ENCODE measurements around the gene FAM3A.

FAM3A gene

DNA sequence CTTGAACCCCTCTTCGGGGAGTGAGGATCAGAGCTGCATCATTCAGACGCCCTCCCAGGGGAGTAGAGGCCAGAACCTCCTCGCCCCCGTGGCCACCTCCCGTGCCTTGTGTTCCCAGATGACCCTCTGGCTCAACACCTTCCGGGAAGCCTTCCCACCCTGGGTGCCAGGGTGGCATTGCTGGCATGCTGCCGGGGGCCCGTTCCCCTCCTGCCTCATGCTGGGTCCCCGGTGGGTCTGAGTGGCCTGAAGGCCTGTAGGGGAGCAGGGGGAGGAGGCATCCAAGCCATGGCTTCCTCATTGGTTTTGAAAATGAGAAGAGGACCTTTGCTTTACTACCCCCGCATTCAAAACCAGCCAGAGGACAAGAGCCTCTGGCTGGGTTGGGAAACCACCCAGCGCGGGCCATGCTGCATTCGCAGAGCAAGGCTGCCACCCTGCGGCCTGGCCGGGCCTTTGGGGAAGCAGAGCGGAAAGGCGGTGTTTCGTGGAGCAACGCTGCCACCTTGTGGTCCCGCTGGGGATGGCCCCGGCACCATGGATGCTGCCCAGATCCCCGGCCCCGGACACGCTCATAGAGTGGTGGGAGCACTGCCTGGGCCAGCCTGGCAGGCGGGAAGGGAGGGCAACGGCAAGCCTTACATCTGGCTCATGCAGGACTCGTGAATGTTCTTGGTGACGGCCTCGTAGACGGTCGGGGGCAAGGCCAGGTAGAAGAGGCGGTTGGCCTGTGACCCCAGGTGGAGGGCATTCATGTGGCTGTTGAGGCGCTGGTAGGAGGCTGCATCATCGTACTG, 18.7 kb upstream of the FAM3A start:
- peak; percentile 74 for DNase-seq

DNA sequence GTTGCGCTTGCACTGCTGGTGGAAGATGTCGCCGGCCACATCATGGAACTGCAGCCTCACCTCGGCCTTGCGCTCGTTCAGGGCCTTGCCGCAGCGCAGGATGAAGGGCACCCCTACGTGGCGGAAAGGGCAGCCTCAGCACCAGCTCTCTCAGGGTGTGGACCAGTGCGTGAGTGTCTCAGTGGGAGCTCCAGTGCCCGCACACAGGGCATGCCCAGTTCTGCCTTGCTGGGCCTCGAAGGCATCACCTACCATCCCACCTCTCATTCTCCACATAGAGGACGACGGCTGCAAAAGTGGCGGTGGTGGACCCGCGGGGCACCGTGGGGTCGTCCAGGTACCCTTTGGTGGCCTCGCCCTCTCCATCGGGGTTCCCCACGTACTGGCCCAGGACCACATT, 16.7 kb upstream of the FAM3A start:
- no peak for DNase-seq

DNA sequence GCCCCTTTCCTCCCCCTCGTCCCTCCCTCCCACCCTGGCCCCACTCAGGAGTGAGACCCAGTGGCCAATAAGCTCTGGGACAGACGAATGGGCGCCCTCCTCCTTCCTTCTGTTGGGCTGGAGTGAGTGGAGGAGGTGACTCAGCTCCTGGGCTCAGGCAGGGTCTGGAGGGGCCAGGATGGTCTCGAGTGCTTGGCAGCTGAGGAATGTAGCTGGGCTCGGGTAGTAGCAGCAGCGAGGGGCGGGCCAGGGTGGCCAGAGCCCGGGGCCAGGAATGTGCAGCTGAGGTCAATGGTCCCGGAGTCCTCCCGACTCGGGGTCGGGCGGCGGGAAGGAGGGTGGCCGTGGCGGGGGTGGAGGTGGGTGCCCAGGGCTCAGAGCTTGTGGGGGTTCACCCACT, 15.6 kb upstream of the FAM3A start:
- DNase-seq: peak; percentile 57

DNA sequence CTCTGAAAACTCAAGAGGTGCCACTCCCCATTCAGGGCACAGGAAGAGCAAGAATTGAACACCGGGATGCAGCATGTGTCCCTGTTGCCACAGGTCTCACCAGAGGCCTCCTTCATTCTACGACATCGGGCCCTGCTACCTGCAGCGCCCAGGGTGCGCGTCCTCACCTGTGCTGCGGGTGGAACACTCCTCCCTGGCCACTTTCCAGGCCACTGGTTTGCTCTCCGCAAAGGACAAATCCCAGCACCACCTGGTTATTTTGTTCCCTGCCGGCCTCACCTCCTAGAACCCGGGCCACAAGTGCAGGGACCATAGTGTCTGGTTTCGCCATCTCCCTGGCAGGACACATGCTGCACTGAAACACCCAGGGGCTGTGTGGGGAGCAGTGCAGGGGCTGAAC, 14.3 kb upstream of the FAM3A start:
- DNase-seq: no peak

DNA sequence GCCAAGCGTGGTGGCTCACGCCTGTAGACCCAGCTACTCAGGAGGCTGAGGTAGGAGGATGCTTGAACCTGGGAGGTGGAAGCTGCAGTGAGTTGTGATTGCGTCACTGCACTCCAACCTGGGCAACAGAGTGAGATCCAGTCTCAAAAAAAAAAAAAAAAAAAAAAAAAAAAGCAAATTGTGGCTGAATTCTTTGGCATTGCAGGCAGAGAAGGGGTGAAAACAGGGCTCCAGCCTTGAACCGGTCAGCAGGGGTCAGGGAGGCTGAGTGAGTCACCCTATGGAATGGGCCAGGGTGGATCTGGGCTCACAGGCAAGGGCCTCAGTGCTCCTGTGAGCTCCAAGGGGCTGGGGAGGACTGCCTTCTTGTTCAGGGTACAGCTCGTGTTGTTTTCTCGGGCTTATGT, 13.2 kb upstream of the FAM3A start:
- DNase-seq: no peak

DNA sequence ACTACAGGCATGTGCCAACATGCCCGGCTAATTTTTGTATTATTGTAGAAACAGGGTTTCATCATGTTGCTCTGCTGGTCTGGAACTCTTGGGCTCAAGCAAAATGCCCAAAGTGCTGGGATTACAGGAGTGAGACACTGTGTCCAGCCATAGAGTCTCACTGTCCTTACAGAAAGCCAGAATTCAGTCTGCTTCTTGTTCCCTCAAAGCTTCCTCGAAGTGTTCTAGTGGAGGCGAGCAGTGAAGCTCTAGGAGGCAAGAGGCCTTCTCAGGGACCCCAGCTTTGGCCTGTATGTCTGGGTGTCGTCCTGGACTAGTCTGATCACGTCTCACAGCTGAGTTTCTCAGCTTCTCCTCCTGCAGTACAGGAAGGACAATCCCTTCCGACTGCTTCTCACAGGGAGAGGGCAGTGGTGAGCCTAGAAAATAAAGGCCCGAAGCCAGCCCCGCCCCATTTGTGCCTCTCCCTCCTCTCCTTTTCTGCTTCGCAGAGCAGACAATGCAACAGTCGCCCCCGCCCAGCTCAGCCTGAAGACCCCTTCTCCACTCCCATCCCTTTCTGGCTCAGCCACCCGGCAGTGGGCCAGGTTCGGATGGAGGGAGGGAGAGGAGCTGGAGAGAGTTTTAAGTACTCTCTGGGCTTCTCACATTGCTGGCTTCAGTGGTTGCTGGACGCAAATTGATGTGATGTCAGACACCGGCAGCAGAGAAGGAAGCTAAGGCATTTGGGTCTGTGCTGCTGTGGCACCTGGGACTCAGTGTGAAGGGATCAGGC, 11.1 kb upstream of the FAM3A start:
- peak; percentile 75 for DNase-seq

DNA sequence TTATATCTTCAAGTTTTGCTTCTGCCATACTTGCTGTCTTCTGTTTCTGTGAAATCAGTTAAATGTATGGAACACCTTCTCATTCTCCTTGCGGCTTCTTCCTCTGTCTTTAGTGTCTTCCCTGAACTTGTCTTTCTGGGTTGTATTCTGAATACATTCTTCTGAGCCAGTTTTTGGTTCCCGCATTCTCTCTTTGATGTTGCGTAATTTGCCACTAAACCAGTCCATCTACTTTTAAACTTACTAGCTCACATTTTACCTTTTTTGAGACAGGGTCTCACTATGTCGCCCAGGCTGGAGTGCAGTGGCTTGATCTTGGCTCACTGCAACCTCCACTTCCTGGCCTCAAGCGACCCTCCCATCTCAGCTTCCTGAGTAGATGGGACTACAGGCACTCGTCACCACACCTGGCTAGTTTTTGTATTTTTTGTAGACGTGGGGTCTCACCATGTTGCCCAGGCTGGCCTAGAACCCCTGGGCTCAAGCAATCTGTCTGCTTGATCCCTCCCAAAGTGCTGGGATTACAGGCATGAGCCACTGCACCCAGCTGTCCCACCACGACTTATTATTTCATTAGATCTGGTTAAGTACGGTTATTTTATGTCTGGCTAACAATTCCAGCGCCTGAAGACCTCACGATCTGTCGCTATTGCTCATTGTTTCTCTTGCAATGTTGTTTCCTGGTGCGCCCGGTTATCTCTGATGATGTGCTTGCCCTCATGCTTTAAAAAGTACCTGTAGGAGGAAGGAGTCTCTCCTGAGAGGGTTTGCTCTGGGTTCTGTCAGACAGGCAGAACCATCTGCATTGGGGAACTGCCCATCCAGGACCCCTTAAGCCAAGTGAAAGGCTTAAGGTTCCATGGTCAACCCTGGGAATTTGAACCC, 9.8 kb upstream of the FAM3A start:
- no peak for DNase-seq

DNA sequence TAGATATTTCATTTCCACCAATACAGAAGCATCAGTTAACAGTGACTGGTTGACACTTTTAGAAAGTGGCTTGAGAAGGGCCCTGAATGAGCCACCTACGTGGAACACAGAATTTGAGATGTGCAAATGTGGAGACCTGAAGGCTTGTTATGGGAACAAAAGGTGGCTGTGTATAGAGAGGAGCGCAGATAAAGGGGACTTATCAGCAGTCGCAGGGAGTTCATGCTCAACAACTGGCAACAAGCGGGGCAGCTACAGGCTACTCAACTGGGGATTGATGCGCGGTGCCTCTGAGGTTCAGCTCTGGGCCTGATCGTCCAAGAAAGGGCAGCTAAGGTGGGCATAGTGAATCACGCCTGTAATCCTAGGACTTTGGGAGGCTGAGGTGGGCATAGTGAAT, 3.4 kb upstream of the FAM3A start:
- no peak for DNase-seq

DNA sequence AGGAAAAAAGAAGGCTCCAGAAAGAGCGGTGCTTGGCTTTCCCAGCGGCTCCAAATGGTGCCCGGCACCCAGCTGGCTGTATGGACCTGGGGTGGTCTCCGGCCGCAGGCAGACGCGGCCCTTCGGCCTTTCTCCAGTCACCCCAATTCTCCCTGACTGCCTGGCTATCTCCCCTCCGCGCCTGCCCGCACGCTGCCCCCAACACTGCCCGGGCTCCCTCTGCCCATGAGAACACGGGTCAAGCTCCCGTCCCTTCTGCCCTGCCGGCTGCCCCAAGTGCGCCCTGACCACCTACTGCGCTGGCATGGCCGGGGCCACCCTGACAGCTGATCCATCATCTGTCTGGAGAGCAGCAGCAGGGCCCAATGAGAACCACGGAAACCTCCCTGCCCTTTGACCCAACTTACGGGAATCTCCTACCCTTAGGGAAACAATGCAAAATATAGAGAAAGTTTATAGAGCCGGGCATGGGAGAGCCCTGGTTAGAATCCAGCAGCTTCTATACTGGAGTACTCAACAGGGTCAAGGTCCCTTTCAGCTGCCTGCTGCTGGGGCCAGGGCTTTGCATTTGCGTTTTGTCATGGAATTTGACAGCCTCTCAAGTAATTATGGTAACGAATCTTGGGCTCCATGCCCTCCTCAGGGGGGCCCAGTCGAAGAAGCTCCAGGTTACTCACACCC, 1.2 kb upstream of the FAM3A start:
- no peak for DNase-seq

DNA sequence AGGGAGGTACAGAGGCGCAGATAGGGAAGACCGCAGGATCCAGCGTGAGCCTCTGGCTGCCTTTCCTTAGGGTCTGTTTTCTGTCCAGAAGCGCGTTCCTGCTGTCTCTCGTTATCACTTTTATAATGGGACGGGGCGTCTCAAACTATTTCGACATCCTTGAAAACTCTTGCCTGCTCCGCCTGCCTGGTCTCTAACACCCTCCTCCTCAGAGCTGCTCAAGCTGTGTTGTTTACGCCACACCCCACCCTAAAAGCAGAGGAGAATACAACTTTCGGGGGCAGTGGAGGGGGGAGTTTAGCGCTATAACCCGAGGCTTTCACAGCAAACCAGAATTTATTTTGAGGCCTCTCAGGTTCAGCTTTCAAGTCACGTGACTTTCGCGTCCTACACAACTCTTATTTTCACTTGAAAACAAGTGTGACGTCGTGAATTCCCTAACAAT, 646 bp upstream of the FAM3A start:
- peak; percentile 27 for DNase-seq

DNA sequence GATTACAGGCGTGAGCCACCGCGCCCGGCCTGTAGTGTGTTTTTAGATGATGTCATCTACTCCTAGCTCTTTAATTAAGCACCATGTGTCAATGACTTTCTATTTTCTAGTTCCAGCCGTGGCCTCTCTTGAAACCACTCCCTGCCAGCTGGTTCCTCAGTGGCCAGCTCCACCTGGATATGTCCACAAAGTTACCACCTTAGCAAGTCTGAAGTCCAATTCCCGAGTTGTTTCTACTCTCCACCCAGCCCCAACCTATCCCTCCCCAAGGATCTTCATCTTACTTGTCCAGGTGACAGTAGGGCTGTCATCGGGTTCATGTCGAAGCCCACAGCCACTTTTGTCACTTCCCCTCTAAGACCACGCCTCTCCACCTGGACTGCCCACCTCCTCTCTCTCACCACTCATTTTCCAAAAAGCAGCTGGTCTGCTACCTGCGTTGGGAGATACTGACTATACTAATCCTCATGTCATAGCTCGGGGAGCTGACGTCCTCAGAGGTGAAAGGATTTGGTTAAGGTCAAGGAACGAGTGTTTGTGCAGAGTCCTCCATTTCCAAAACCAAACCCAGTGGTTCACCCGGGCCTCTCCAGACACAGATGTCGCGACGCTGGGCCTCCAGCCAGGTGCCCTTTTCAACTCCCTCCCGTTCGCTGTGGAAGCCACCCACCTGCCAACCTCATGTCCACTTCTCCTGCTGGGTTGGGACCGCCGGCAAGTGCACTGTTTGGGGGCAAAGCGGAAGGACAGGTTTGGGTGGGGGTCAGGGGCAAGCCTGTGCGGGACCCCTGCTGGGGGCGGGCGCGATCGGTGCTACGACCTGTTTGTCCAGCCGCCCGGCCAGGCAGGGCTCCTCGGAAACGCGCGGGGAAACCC, 704 bp downstream of the FAM3A start:
- DNase-seq: no peak

DNA sequence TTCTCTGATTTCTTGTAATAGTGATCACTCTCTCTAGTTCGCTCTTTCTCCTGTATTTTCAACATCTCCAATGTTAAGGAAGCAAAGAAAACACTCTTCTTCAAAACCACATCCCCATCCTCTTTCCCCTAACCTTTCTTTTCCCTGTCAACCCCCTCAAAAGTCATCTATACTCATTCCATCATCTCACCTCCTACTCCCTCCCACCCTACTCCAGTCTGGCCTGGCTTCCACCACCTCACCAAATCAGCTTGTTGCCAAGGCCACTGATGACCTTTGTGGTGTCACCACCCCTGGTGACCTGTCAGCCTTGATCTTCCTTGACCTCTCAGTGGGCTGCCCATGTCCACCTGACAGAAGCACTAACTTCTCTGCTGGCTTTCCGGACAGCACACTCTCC, 2.3 kb downstream of the FAM3A start:
- no peak for DNase-seq

DNA sequence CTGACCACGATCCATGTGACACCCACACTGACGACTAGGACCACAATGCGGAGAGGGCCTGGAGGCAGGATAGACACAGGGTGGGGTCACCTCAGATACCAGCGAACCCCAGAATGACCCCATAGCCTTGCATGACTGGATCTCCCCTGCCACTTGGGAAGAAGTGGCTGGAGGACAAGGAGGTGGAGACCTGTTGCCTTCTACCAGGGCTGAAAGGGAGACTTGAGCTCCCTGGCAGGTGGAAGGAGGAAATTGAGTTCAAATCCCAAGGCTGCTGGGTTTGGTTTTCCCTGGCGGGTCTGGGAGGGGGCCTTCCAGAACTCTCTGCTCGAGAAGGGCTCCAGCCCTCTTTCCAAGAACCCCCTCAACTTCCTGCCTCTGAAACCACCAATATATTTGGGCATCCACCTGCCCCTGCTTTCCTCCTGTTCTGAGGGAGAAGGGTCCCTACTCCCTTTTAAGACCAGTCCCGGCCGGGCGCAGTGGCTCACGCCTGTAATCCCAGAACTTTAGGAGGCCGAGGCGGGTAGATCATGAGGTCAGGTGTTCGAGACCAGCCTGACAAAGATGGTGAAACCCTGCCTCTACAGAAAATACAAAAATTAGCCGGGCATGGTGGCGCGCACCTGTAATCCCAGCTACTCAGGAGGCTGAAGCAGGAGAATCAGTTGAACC, 3.0 kb downstream of the FAM3A start:
- no peak for DNase-seq

DNA sequence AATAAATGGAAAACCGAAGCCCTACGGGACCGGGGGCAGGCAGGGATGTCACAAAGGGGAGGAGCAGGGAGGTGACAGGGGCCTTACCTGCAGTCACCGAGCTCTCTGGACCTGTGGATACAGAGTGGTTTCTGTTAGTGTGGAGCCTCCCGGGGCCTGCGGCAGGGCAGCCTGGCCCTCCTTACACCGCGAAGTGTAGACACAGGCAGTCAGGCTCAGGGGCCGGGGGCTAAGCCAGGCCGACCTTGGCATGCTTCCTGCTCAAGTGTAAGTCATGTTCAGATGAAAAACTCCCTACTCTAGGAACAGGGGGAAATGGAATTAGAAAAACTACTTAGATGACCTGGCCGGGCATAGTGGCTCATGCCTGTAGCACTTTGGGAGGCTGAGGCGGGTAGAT, 4.3 kb downstream of the FAM3A start:
- no peak for DNase-seq

DNA sequence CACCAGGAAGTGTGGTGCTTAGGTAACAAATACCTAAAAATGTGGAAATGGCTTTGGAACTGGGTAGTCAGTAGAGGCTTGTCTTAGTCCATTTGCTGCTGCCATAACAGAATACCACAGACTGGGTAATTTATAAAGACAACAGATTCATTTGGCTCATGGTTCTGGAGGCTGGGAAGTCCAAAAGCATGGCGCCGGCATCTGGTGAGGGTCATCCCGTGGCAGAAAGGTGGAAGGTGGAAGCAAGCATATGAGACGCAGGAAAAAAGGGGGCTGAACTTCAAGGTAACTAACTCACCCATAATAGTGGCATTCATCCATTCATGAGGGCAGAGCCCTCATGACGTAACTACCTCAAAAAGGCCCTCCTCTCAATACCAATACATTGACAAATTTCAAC, 6.6 kb downstream of the FAM3A start:
- no peak for DNase-seq

DNA sequence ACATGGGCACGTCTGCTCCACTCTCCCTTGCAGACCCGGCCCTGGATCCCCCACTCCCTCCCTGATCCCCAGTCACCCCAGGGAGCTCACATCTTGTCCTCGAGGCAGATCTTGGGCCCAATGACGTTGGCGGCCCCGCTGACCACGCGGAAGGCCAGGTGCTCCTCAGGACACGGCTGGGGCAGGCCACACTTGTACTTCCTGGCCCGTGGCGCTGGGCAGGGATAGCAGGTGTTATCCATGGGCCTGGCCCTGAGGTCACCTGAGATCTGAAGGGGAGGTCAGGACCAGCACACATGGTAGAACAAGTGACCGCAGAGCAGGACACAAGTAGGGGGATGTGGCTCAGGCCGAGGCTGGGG, 7.7 kb downstream of the FAM3A start:
- no peak for DNase-seq

DNA sequence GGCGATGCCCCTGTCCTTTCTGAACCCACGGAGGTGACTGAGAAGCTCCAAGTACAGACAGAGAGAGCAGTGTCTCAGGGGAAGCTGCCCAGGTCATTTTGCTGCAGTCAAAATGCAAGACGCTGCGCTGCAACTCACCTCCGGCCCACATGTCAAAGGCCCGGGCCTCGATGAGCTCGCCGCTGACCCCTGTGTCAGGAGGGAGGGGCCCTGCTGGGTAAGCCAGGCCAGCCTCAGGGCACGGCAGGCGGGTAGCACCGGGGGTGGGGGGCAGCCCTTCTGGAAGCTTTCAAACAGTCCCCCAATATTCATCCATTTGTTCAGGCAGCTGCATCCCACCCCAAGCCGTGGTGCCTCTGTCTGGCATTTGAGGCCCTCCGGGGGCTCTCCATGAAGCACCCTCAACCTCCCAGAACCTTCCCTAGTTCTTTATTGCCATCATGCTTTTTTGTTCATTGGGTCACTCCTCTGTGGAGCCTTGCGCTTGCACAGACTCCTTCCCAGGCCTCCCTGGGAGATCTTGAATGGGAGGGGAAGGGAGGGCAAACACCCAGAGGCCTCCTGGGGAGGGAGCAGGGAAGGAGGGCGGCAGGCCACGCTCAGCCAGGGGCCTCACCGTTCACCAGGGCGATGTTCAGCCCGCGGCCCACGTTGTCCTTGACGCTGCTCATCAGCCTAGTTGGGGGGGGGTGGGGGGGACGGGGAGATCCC, 8.2 kb downstream of the FAM3A start:
- DNase-seq: no peak

DNA sequence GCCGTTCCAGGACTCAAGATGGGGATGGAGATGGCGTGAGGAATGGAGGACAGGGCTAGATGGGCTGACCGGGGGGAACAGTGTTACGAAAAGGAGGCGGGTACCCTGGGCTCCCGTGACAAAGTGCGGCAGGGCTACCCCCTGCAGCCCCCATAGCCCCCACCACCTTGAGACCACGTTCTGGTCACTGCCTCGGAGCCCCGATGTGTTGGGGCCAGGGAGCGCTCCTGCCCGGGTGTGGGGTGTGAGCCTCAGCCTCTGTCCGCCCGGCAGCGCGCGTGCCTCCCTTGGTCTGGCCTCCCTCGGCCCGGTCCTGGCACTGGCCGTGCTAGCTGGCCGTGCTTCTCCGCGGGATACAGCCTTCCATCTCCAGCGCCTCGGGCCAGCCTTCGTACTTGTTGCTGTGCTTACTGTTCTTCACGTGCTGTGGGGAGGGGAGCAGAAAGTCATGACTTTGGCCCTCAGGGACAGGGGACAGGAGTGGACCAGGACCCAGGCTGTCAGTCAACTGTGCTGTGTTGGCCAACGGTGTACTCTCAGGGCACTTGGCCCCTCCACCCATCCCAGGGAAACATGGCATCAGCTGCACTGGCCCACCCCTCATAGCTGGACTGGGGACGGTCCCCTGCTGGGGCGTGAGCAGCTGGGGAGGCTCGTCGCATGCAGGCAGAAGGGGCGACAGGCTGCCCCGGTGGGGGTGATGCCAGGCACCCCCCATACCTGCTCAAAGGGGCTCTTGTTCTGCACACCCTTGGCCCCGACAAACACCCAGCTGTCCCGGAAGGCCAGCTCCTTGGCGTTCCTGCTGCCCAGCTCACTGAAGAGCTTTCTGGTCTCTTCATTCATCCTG, 9.3 kb downstream of the FAM3A start:
- DNase-seq: no peak

DNA sequence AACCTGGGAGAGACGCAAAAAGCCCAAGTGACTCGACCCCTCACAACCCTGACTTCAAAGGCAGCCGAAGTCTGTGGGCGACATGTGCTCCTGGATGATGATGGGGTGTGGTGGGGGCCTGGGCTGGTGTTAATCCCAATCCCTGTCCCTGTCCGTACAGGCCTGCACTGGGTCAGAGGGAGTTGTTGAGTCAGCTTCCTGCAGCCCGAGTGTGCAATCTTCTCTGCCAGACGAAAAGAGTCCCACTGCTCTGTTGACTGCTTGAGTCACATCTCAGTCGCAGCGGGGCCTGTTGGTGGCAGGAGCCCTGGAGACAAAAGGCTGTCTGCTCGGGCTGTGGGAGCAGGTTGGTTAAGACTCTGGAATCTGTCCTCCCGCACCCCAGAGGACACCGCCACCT, 10.3 kb downstream of the FAM3A start:
- peak; percentile 75 for DNase-seq
